HEK293T (cell line): Measurements from ENCODE around the gene SH3RF2.

Source experiments
- ARNT ChIP-seq: fragments of 450-650 bp; IDR thresholded peaks from 2 replicates; pipeline ENCODE4 v1.6.1; 2017; ENCODE audit warnings: mild to moderate bottlenecking
- BHLHE40 ChIP-seq: fragments of 450-650 bp; IDR thresholded peaks from 2 replicates; pipeline ENCODE4 v1.6.1; 2016; ENCODE audit warnings: mild to moderate bottlenecking, moderate library complexity, borderline replicate concordance
- CTBP1 ChIP-seq: fragments of 450-650 bp; IDR thresholded peaks from 2 replicates; pipeline ENCODE4 v1.6.1; 2016; ENCODE audit warnings: borderline replicate concordance
- FOXA1 ChIP-seq: fragments of 450-650 bp; IDR thresholded peaks from 2 replicates; pipeline ENCODE4 v1.6.1; 2016; ENCODE audit warnings: mild to moderate bottlenecking
- FOXK2 ChIP-seq: fragments of 450-650 bp; IDR thresholded peaks from 2 replicates; pipeline ENCODE4 v1.6.1; 2016; ENCODE audit warnings: mild to moderate bottlenecking
- LEF1 ChIP-seq: fragments of 450-650 bp; IDR thresholded peaks from 2 replicates; pipeline ENCODE4 v1.6.1; 2017; ENCODE audit warnings: mild to moderate bottlenecking, borderline replicate concordance
- SP1 ChIP-seq: fragments of 450-650 bp; IDR thresholded peaks from 2 replicates; pipeline ENCODE4 v1.6.1; 2017
- TARDBP ChIP-seq: fragments of 450-650 bp; IDR thresholded peaks from 2 replicates; pipeline ENCODE4 v1.6.1; 2016
- ZNF384 ChIP-seq: fragments of 450-650 bp; IDR thresholded peaks from 2 replicates; pipeline ENCODE4 v1.6.1; 2016
- TF ChIP-seq, protein P1 (sequence below): fragments of 450-650 bp; IDR thresholded peaks from 2 replicates; pipeline ENCODE4 v1.6.1; 2016

DNA sequence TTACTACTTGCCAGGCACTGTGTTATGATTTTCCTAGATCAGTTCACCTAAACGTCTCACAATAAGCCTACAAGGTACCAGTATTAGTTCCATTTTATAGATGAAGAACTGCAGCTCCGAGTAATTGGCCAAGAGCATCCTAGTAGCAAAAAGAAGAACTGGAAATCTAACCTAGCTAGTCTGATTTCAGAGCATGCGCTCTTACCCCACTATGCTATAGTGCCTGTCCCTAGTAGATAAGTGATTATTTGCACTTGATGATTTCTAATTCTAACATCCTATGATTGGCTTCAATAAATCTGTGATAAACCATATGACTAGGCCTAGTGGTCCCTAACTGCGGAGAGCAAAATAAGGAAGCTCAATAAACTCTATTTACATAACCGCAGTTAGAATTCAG is 176.1 kb downstream of the SH3RF2 start:
- TF ChIP-seq SP1 (no peak), ARNT (no peak), BHLHE40 (no peak), FOXK2 (no peak), FOXA1 (no peak), CTBP1 (no peak), TARDBP (no peak), LEF1 (no peak), ZNF384 (no peak)
- TF ChIP-seq, protein P1, sequence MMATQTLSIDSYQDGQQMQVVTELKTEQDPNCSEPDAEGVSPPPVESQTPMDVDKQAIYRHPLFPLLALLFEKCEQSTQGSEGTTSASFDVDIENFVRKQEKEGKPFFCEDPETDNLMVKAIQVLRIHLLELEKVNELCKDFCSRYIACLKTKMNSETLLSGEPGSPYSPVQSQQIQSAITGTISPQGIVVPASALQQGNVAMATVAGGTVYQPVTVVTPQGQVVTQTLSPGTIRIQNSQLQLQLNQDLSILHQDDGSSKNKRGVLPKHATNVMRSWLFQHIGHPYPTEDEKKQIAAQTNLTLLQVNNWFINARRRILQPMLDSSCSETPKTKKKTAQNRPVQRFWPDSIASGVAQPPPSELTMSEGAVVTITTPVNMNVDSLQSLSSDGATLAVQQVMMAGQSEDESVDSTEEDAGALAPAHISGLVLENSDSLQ, result no peak
